ENCODE measurements around the gene TMCC3.

DNA sequence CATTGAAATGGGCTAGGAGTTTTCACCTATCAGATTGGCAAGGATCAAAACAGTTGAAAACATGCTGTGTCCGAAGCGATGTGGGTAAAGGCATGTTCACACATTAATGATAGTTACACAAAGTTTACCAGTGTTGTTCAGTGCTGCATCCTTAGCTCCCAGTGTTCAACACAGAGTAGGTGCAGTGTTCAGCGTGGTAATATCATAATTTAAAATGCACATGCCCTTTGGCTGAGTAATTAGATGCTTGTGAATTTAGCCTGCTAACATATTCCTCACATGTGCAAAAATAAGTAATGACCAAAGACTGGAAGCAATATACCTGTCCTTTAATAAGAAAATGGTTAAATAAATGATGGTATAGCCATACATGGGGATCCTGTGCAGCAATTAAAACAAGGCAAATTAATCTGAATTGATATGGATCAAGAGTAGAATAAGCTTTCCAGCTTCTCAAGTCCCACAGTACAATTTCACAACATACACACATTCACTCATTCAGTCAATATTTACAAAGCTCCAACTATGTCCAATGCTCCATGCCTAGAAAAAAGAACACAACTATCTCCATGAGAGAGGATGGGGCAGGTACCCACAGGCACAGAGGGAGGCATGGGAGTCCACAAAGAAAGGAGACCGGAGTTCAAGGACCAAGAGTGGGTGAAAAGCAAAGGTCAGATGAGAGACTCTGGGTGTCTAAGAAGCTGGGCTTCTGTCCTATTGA lies 12.8 kb downstream of the TMCC3 start:
- TF ChIP-seq, protein P1, sequence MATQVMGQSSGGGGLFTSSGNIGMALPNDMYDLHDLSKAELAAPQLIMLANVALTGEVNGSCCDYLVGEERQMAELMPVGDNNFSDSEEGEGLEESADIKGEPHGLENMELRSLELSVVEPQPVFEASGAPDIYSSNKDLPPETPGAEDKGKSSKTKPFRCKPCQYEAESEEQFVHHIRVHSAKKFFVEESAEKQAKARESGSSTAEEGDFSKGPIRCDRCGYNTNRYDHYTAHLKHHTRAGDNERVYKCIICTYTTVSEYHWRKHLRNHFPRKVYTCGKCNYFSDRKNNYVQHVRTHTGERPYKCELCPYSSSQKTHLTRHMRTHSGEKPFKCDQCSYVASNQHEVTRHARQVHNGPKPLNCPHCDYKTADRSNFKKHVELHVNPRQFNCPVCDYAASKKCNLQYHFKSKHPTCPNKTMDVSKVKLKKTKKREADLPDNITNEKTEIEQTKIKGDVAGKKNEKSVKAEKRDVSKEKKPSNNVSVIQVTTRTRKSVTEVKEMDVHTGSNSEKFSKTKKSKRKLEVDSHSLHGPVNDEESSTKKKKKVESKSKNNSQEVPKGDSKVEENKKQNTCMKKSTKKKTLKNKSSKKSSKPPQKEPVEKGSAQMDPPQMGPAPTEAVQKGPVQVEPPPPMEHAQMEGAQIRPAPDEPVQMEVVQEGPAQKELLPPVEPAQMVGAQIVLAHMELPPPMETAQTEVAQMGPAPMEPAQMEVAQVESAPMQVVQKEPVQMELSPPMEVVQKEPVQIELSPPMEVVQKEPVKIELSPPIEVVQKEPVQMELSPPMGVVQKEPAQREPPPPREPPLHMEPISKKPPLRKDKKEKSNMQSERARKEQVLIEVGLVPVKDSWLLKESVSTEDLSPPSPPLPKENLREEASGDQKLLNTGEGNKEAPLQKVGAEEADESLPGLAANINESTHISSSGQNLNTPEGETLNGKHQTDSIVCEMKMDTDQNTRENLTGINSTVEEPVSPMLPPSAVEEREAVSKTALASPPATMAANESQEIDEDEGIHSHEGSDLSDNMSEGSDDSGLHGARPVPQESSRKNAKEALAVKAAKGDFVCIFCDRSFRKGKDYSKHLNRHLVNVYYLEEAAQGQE (IDR thresholded peaks at IDR 0.05; ENCODE audit: insufficient read depth in 1 of 2, low read depth in 2 of 2, low read length in 1 of 2): no peak
- TF ChIP-seq, protein P2, sequence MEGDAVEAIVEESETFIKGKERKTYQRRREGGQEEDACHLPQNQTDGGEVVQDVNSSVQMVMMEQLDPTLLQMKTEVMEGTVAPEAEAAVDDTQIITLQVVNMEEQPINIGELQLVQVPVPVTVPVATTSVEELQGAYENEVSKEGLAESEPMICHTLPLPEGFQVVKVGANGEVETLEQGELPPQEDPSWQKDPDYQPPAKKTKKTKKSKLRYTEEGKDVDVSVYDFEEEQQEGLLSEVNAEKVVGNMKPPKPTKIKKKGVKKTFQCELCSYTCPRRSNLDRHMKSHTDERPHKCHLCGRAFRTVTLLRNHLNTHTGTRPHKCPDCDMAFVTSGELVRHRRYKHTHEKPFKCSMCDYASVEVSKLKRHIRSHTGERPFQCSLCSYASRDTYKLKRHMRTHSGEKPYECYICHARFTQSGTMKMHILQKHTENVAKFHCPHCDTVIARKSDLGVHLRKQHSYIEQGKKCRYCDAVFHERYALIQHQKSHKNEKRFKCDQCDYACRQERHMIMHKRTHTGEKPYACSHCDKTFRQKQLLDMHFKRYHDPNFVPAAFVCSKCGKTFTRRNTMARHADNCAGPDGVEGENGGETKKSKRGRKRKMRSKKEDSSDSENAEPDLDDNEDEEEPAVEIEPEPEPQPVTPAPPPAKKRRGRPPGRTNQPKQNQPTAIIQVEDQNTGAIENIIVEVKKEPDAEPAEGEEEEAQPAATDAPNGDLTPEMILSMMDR (IDR thresholded peaks at IDR 0.05): no peak

Data from Panc1 (cell line).